Lower leg skin (tissue), 3 donors: Measurements from ENCODE around the gene LNX2.

Source experiments
- CTCF ChIP-seq, 3 donors: fragments of 450-650 bp; IDR thresholded peaks; one replicate each; pipeline ENCODE4 v1.5.1; 2016; ENCODE audit warnings: antibody characterized with exemption in 3 of 3, mild to moderate bottlenecking in 3 of 3, moderate library complexity in 2 of 3
- POLR2A ChIP-seq, 2 donors: fragments of 450-650 bp; IDR thresholded peaks; one replicate each; pipeline ENCODE4 v1.6.1; 2016 to 2017; ENCODE audit warnings: antibody characterized with exemption in 2 of 2, mild to moderate bottlenecking in 1 of 2, moderate library complexity in 1 of 2

GRCh38 chr13:27631665-27632064 is 11.3 kb upstream of the LNX2 start:
- no peak for TF ChIP-seq CTCF (IDR thresholded peaks at IDR 0.05)
- no peak for TF ChIP-seq POLR2A (IDR thresholded peaks at IDR 0.05)
